ENCODE measurements around the gene TXNL4A. TPM values are rescaled to one million over a fixed set of nuclear protein-coding genes. Genes with fewer than 3 reads are reported as not detected.
A peak's percentile ranks its signal among the peaks of the same experiment; 100 is the strongest.

The TXNL4A gene
- total and polyA plus RNA-seq, 7 experiments from 2014 or later: 56.9 to 205 (median 72.6) TPM

GRCh38 chr18:79935925-79936324 is 52.4 kb downstream of the TXNL4A start:
- H3K4me1 ChIP-seq (ENCODE audit: control insufficient read depth in 2 of 2, insufficient read depth in 2 of 2, low read length in 2 of 2): no peaks in the 10 kb centered on the region
- peak overlapping the region in 1 of 9 donors; percentile 19 for H3K27ac Mint-ChIP-seq
- peaks cover 0 to 55% (median 0%) of the 10 kb centered on the region in 3 experiments for H3K36me3 ChIP-seq (ENCODE audit: control insufficient read depth in 2 of 3, insufficient read depth in 3 of 3, low read length in 3 of 3)
- no peak for DNase-seq
- peaks cover 39 to 96% (median 92%) of the 10 kb centered on the region in 5 donors for H3K36me3 Mint-ChIP-seq
- no peak overlapping the region for H3K4me3 Mint-ChIP-seq
- H3K27me3 ChIP-seq (ENCODE audit: control insufficient read depth in 2 of 2, insufficient read depth in 2 of 2, low read length in 2 of 2): no peaks in the 10 kb centered on the region
- ATAC-seq: no peak
- no peaks in the 10 kb centered on the region for H3K27me3 Mint-ChIP-seq
- intact Hi-C loops (cut with micrococcal nuclease): no loop called here
- H3K4me1 Mint-ChIP-seq: peaks cover 0 to 20% (median 8%) of the 10 kb centered on the region in 7 donors
- H3K9me3 ChIP-seq (ENCODE audit: control insufficient read depth in 2 of 3, low read length in 3 of 3): peaks cover 0 to 57% (median 0%) of the 10 kb centered on the region in 3 experiments
- no peak overlapping the region for H3K27ac ChIP-seq (ENCODE audit: low read depth, low read length)
- H3K4me3 ChIP-seq (ENCODE audit: low read length): no peak overlapping the region
- POLR2A ChIA-PET: interaction anchor here (0.6 kb wide), 1 partner anchor 50 kb away, joined by 4 read pairs; no protein-coding TSS in a partner anchor
- H3K9me3 Mint-ChIP-seq: peaks cover 12 to 89% (median 49%) of the 10 kb centered on the region in 11 donors
- CTCF ChIA-PET: no interaction called here

- no peaks in the 10 kb centered on the region for H3K27me3 ChIP-seq (ENCODE audit: control insufficient read depth in 2 of 2, insufficient read depth in 2 of 2, low read length in 2 of 2)
- H3K4me3 ChIP-seq (ENCODE audit: low read length): no peak overlapping the region
- peaks cover 39 to 97% (median 93%) of the 10 kb centered on the region in 5 donors for H3K36me3 Mint-ChIP-seq
- DNase-seq (no peak), ATAC-seq (no peak)
- H3K27ac Mint-ChIP-seq: peak overlapping the region in 1 of 9 donors; percentile 62
- CTCF ChIA-PET: no interaction called here
- H3K4me3 Mint-ChIP-seq: no peak overlapping the region
- peaks cover 0 to 57% (median 0%) of the 10 kb centered on the region in 3 experiments for H3K9me3 ChIP-seq (ENCODE audit: control insufficient read depth in 2 of 3, low read length in 3 of 3)
- no peaks in the 10 kb centered on the region for H3K4me1 ChIP-seq (ENCODE audit: control insufficient read depth in 2 of 2, insufficient read depth in 2 of 2, low read length in 2 of 2)
- intact Hi-C loops (cut with micrococcal nuclease): no loop called here
- POLR2A ChIA-PET: interaction anchor here (0.6 kb wide), 1 partner anchor 50 kb away, joined by 4 read pairs; no protein-coding TSS in a partner anchor
- H3K36me3 ChIP-seq (ENCODE audit: control insufficient read depth in 2 of 3, insufficient read depth in 3 of 3, low read length in 3 of 3): peaks cover 0 to 51% (median 0%) of the 10 kb centered on the region in 3 experiments
- H3K27ac ChIP-seq (ENCODE audit: low read depth, low read length): no peak overlapping the region
- H3K9me3 Mint-ChIP-seq: peaks cover 12 to 93% (median 49%) of the 10 kb centered on the region in 11 donors
- H3K4me1 Mint-ChIP-seq: peaks cover 0 to 20% (median 8%) of the 10 kb centered on the region in 7 donors
- no peaks in the 10 kb centered on the region for H3K27me3 Mint-ChIP-seq
These were observed 52.9 kb downstream of the TXNL4A start for GRCh38 chr18:79935499-79935898.

- Mint-ChIP-seq H3K36me3 (peaks cover 40 to 97% (median 93%) of the 10 kb centered on the region in 5 donors), H3K9me3 (peaks cover 12 to 97% (median 50%) of the 10 kb centered on the region in 11 donors)
- POLR2A ChIA-PET: no interaction called here
These were observed 53.3 kb downstream of the TXNL4A start for GRCh38 chr18:79935098-79935480.

GRCh38 chr18:79934311-79935097 is 53.9 kb downstream of the TXNL4A start:
- H3K4me3 ChIP-seq (ENCODE audit: low read length): no peak overlapping the region
- H3K27me3 ChIP-seq (ENCODE audit: control insufficient read depth in 2 of 2, insufficient read depth in 2 of 2, low read length in 2 of 2): no peaks in the 10 kb centered on the region
- ChIA-PET CTCF (no interaction called here), POLR2A (no interaction called here)
- no peaks in the 10 kb centered on the region for H3K4me1 ChIP-seq (ENCODE audit: control insufficient read depth in 2 of 2, insufficient read depth in 2 of 2, low read length in 2 of 2)
- Mint-ChIP-seq H3K27ac (no peak overlapping the region), H3K4me3 (no peak overlapping the region), H3K27me3 (no peaks in the 10 kb centered on the region), H3K36me3 (peaks cover 41 to 97% (median 93%) of the 10 kb centered on the region in 5 donors), H3K4me1 (peaks cover 0 to 13% (median 4%) of the 10 kb centered on the region in 7 donors), H3K9me3 (peaks cover 18 to 98% (median 54%) of the 10 kb centered on the region in 11 donors)
- DNase-seq (no peak), ATAC-seq (no peak)
- intact Hi-C loops (cut with micrococcal nuclease): no loop called here
- H3K36me3 ChIP-seq (ENCODE audit: control insufficient read depth in 2 of 3, insufficient read depth in 3 of 3, low read length in 3 of 3): peaks cover 0 to 54% (median 0%) of the 10 kb centered on the region in 3 experiments
- no peak overlapping the region for H3K27ac ChIP-seq (ENCODE audit: low read depth, low read length)
- H3K9me3 ChIP-seq (ENCODE audit: control insufficient read depth in 2 of 3, low read length in 3 of 3): peaks cover 3 to 66% (median 7%) of the 10 kb centered on the region in 3 experiments

More at GRCh38 chr18:79935098-79935480, 53.3 kb downstream of the TXNL4A start:
- DNase-seq (no peak), ATAC-seq (no peak)
- peaks cover 0 to 60% (median under 1%) of the 10 kb centered on the region in 3 experiments for H3K9me3 ChIP-seq (ENCODE audit: control insufficient read depth in 2 of 3, low read length in 3 of 3)
- H3K36me3 ChIP-seq (ENCODE audit: control insufficient read depth in 2 of 3, insufficient read depth in 3 of 3, low read length in 3 of 3): peaks cover 0 to 49% (median 0%) of the 10 kb centered on the region in 3 experiments
- H3K4me1 ChIP-seq (ENCODE audit: control insufficient read depth in 2 of 2, insufficient read depth in 2 of 2, low read length in 2 of 2): no peaks in the 10 kb centered on the region
- intact Hi-C loops (cut with micrococcal nuclease): no loop called here
- H3K4me3 Mint-ChIP-seq: no peak overlapping the region
- H3K4me1 Mint-ChIP-seq: peaks cover 0 to 19% (median 8%) of the 10 kb centered on the region in 7 donors
- no peaks in the 10 kb centered on the region for H3K27me3 Mint-ChIP-seq
- H3K27me3 ChIP-seq (ENCODE audit: control insufficient read depth in 2 of 2, insufficient read depth in 2 of 2, low read length in 2 of 2): no peaks in the 10 kb centered on the region
- H3K27ac ChIP-seq (ENCODE audit: low read depth, low read length): no peak overlapping the region
- CTCF ChIA-PET: no interaction called here
- H3K27ac Mint-ChIP-seq: peak overlapping the region in 2 of 9 donors; percentile 43 to 62
- no peak overlapping the region for H3K4me3 ChIP-seq (ENCODE audit: low read length)

GRCh38 chr18:79933765-79934164 is 54.6 kb downstream of the TXNL4A start:
- no peaks in the 10 kb centered on the region for H3K4me1 ChIP-seq (ENCODE audit: control insufficient read depth in 2 of 2, insufficient read depth in 2 of 2, low read length in 2 of 2)
- CTCF ChIA-PET: no interaction called here
- no peak overlapping the region for H3K27ac Mint-ChIP-seq
- peaks cover 22 to 98% (median 58%) of the 10 kb centered on the region in 11 donors for H3K9me3 Mint-ChIP-seq
- H3K27ac ChIP-seq (ENCODE audit: low read depth, low read length): no peak overlapping the region
- H3K36me3 Mint-ChIP-seq: peaks cover 43 to 97% (median 93%) of the 10 kb centered on the region in 5 donors
- H3K27me3 Mint-ChIP-seq: no peaks in the 10 kb centered on the region
- peaks cover 3 to 72% (median 13%) of the 10 kb centered on the region in 3 experiments for H3K9me3 ChIP-seq (ENCODE audit: control insufficient read depth in 2 of 3, low read length in 3 of 3)
- H3K4me1 Mint-ChIP-seq: peaks cover 0 to 13% (median 4%) of the 10 kb centered on the region in 7 donors
- no peak overlapping the region for H3K4me3 ChIP-seq (ENCODE audit: low read length)
- DNase-seq: no peak
- intact Hi-C loops (cut with micrococcal nuclease): no loop called here
- POLR2A ChIA-PET: no interaction called here
- ATAC-seq: no peak
- peaks cover 0 to 61% (median 0%) of the 10 kb centered on the region in 3 experiments for H3K36me3 ChIP-seq (ENCODE audit: control insufficient read depth in 2 of 3, insufficient read depth in 3 of 3, low read length in 3 of 3)
- H3K27me3 ChIP-seq (ENCODE audit: control insufficient read depth in 2 of 2, insufficient read depth in 2 of 2, low read length in 2 of 2): no peaks in the 10 kb centered on the region
- no peak overlapping the region for H3K4me3 Mint-ChIP-seq

- ChIA-PET CTCF (no interaction called here), POLR2A (no interaction called here)
- Mint-ChIP-seq H3K27ac (no peak overlapping the region), H3K4me1 (peaks cover 0 to 19% (median 4%) of the 10 kb centered on the region in 7 donors), H3K4me3 (no peak overlapping the region), H3K36me3 (peaks cover 48 to 97% (median 93%) of the 10 kb centered on the region in 5 donors), H3K27me3 (no peaks in the 10 kb centered on the region), H3K9me3 (peaks cover 23 to 99% (median 58%) of the 10 kb centered on the region in 11 donors)
- DNase-seq (no peak), ATAC-seq (no peak)
- Histone ChIP-seq H3K4me3 (ENCODE audit: low read length) (no peak overlapping the region), H3K27ac (ENCODE audit: low read depth, low read length) (no peak overlapping the region), H3K4me1 (ENCODE audit: control insufficient read depth in 2 of 2, insufficient read depth in 2 of 2, low read length in 2 of 2) (no peaks in the 10 kb centered on the region), H3K36me3 (ENCODE audit: control insufficient read depth in 2 of 3, insufficient read depth in 3 of 3, low read length in 3 of 3) (peaks cover 0 to 63% (median 0%) of the 10 kb centered on the region in 3 experiments), H3K27me3 (ENCODE audit: control insufficient read depth in 2 of 2, insufficient read depth in 2 of 2, low read length in 2 of 2) (no peaks in the 10 kb centered on the region), H3K9me3 (ENCODE audit: control insufficient read depth in 2 of 3, low read length in 3 of 3) (peaks cover 3 to 72% (median 13%) of the 10 kb centered on the region in 3 experiments)
- intact Hi-C loops (cut with micrococcal nuclease): no loop called here
These were observed 55.5 kb downstream of the TXNL4A start for GRCh38 chr18:79932907-79933306.

All from naive thymus-derived CD4-positive, alpha-beta T cell (primary cell).